ENCODE data around the gene CNTNAP3B. TPM values are rescaled to one million over a fixed set of nuclear protein-coding genes. Genes with fewer than 3 reads are reported as not detected.
"Not testable (repeated sequence)": the region's sequence is repeated elsewhere in the genome, so short reads cannot be mapped to it uniquely, and the experiment has no call there.

The CNTNAP3B gene
- total RNA-seq: under 0.01 and 0.97 TPM in 2 replicates

- not testable (repeated sequence) for DNase-seq (ENCODE audit: low read depth); H3K4me3 ChIP-seq (ENCODE audit: low read depth, low read length)
Measured at GRCh38 chr9:42129073-42129729, at the start of gene CNTNAP3B. CNTNAP3B (minus strand) TSS chr9:42129426; CDS start chr9:42129094, 332 bp downstream.

GRCh38 chr9:42160299-42160698 lies 31.1 kb upstream of the CNTNAP3B start:
- H3K4me3 ChIP-seq (ENCODE audit: low read depth, low read length); DNase-seq (ENCODE audit: low read depth): not testable (repeated sequence)

- peak; percentile 0 for DNase-seq (ENCODE audit: low read depth)
- not testable (repeated sequence) for H3K4me3 ChIP-seq (ENCODE audit: low read depth, low read length)
Measured at GRCh38 chr9:42127056-42127841, 2.0 kb downstream of the CNTNAP3B start.

- H3K4me3 ChIP-seq (ENCODE audit: low read depth, low read length); DNase-seq (ENCODE audit: low read depth): not testable (repeated sequence)
Measured at GRCh38 chr9:42121007-42121406, 8.2 kb downstream of the CNTNAP3B start.

GRCh38 chr9:42095929-42096328 lies 33.3 kb downstream of the CNTNAP3B start:
- not testable (repeated sequence) for DNase-seq (ENCODE audit: low read depth); H3K4me3 ChIP-seq (ENCODE audit: low read depth, low read length)

- DNase-seq (ENCODE audit: low read depth); H3K4me3 ChIP-seq (ENCODE audit: low read depth, low read length): not testable (repeated sequence)
Measured at GRCh38 chr9:42084559-42084952, 44.7 kb downstream of the CNTNAP3B start.

GRCh38 chr9:42083877-42084558 lies 45.2 kb downstream of the CNTNAP3B start:
- H3K4me3 ChIP-seq (ENCODE audit: low read depth, low read length); DNase-seq (ENCODE audit: low read depth): not testable (repeated sequence)

GRCh38 chr9:42080376-42080775 lies 48.9 kb downstream of the CNTNAP3B start:
- DNase-seq (ENCODE audit: low read depth); H3K4me3 ChIP-seq (ENCODE audit: low read depth, low read length): not testable (repeated sequence)

GRCh38 chr9:42074868-42075267 lies 54.4 kb downstream of the CNTNAP3B start:
- not testable (repeated sequence) for DNase-seq (ENCODE audit: low read depth)

GRCh38 chr9:42071026-42071425 lies 58.2 kb downstream of the CNTNAP3B start:
- H3K4me3 ChIP-seq (ENCODE audit: low read depth, low read length); DNase-seq (ENCODE audit: low read depth): not testable (repeated sequence)

More at GRCh38 chr9:42074868-42075267, 54.4 kb downstream of the CNTNAP3B start:
- not testable (repeated sequence) for H3K4me3 ChIP-seq (ENCODE audit: low read depth, low read length)

- H3K4me3 ChIP-seq (ENCODE audit: low read depth, low read length); DNase-seq (ENCODE audit: low read depth): not testable (repeated sequence)
Measured at GRCh38 chr9:42070035-42070799, 59.0 kb downstream of the CNTNAP3B start.

GRCh38 chr9:42053874-42054273 lies 75.4 kb downstream of the CNTNAP3B start:
- DNase-seq (ENCODE audit: low read depth); H3K4me3 ChIP-seq (ENCODE audit: low read depth, low read length): not testable (repeated sequence)

- not testable (repeated sequence) for DNase-seq (ENCODE audit: low read depth); H3K4me3 ChIP-seq (ENCODE audit: low read depth, low read length)
Measured at GRCh38 chr9:42050701-42051100, 78.5 kb downstream of the CNTNAP3B start.

- H3K4me3 ChIP-seq (ENCODE audit: low read depth, low read length): not testable (repeated sequence)
Measured at GRCh38 chr9:42044422-42045010, 84.7 kb downstream of the CNTNAP3B start.

GRCh38 chr9:42033541-42033940 lies 95.7 kb downstream of the CNTNAP3B start:
- DNase-seq (ENCODE audit: low read depth); H3K4me3 ChIP-seq (ENCODE audit: low read depth, low read length): not testable (repeated sequence)

More at GRCh38 chr9:42044422-42045010, 84.7 kb downstream of the CNTNAP3B start:
- DNase-seq (ENCODE audit: low read depth): not testable (repeated sequence)

GRCh38 chr9:42020639-42021038 lies 108.6 kb downstream of the CNTNAP3B start:
- H3K4me3 ChIP-seq (ENCODE audit: low read depth, low read length); DNase-seq (ENCODE audit: low read depth): not testable (repeated sequence)

GRCh38 chr9:42018220-42018922 lies 110.9 kb downstream of the CNTNAP3B start:
- not testable (repeated sequence) for DNase-seq (ENCODE audit: low read depth); H3K4me3 ChIP-seq (ENCODE audit: low read depth, low read length)

- not testable (repeated sequence) for DNase-seq (ENCODE audit: low read depth); H3K4me3 ChIP-seq (ENCODE audit: low read depth, low read length)
Measured at GRCh38 chr9:42014317-42014716, 114.9 kb downstream of the CNTNAP3B start.

Data from fibroblast of villous mesenchyme (primary cell).